ENCODE measurements around the gene CLDN15. TPM values are rescaled to one million over a fixed set of nuclear protein-coding genes. Genes with fewer than 3 reads are reported as not detected.
"Not testable (repeated sequence)": the region's sequence is repeated elsewhere in the genome, so short reads cannot be mapped to it uniquely, and the experiment has no call there.

CLDN15 gene
- total RNA-seq, 2 experiments from 2014 or later, result 12.2 to 13.7 TPM

- CTCF ChIA-PET; H3K27ac Mint-ChIP-seq; H3K4me3 Mint-ChIP-seq; intact Hi-C loops (cut with micrococcal nuclease); DNase-seq; H3K27me3 Mint-ChIP-seq; POLR2A ChIA-PET; H3K36me3 Mint-ChIP-seq; H3K9me3 Mint-ChIP-seq; H3K4me1 Mint-ChIP-seq (ENCODE audit: low read depth): not testable (repeated sequence)
These were observed 26.6 kb upstream of the CLDN15 start for GRCh38 chr7:101264102-101264706.

GRCh38 chr7:101258243-101258731 lies 20.7 kb upstream of the CLDN15 start:
- H3K27ac Mint-ChIP-seq, result no peak overlapping the region
- intact Hi-C loops (cut with micrococcal nuclease), result no loop called here
- no peak overlapping the region for H3K4me3 Mint-ChIP-seq
- H3K27me3 Mint-ChIP-seq, result peaks cover 3% of the 10 kb centered on the region
- no peaks in the 10 kb centered on the region for H3K4me1 Mint-ChIP-seq (ENCODE audit: low read depth)
- CTCF ChIA-PET, result interaction anchor here (1.2 to 1.9 kb wide), 2 partner anchors 14 to 66 kb away, joined by 3 to 5 read pairs; no protein-coding TSS in a partner anchor
- no peaks in the 10 kb centered on the region for H3K9me3 Mint-ChIP-seq
- DNase-seq, result no peak
- POLR2A ChIA-PET, result no interaction called here
- H3K36me3 Mint-ChIP-seq, result no peaks in the 10 kb centered on the region

- Mint-ChIP-seq H3K4me3 (no peak overlapping the region), H3K9me3 (no peaks in the 10 kb centered on the region), H3K4me1 (ENCODE audit: low read depth) (peaks cover 9% of the 10 kb centered on the region), H3K27me3 (peaks cover 3% of the 10 kb centered on the region), H3K36me3 (peaks cover 7% of the 10 kb centered on the region), H3K27ac (no peak overlapping the region)
- DNase-seq, result no peak
- intact Hi-C loops (cut with micrococcal nuclease), result no loop called here
- ChIA-PET CTCF (interaction anchor here (2.0 to 4.4 kb wide), 4 partner anchors 12 to 112 kb away, joined by 9 to 31 read pairs (median 10); partner anchors contain the start of gene FIS1), POLR2A (no interaction called here)
These were observed 18.2 kb upstream of the CLDN15 start for GRCh38 chr7:101255796-101256195.

GRCh38 chr7:101253199-101253598 lies 15.6 kb upstream of the CLDN15 start:
- intact Hi-C loops (cut with micrococcal nuclease), result loop anchor here (5.0 kb wide), 2 partner anchors 39 to 1751 kb away; partner anchors contain the start of genes ZKSCAN5 and ZNF394
- peaks cover 18% of the 10 kb centered on the region for H3K4me1 Mint-ChIP-seq (ENCODE audit: low read depth)
- H3K9me3 Mint-ChIP-seq, H3K27me3 Mint-ChIP-seq, H3K4me3 Mint-ChIP-seq, H3K27ac Mint-ChIP-seq, DNase-seq, H3K36me3 Mint-ChIP-seq: not testable (repeated sequence)
- ChIA-PET POLR2A (interaction anchor here (1.6 to 3.8 kb wide), 2 partner anchors 9 to 36 kb away, joined by 4 to 13 read pairs; partner anchors contain the start of genes PLOD3 and ZNHIT1), CTCF (interaction anchor here (1.3 to 4.4 kb wide), 3 partner anchors 9 to 61 kb away, joined by 5 to 31 read pairs (median 6); partner anchors contain the start of gene FIS1)

GRCh38 chr7:101251871-101252659 lies 14.5 kb upstream of the CLDN15 start:
- Mint-ChIP-seq H3K9me3 (no peaks in the 10 kb centered on the region), H3K27ac (peak overlapping the region; percentile 92), H3K36me3 (peaks cover 10% of the 10 kb centered on the region), H3K27me3 (peaks cover 3% of the 10 kb centered on the region), H3K4me3 (peak overlapping the region; percentile 95), H3K4me1 (ENCODE audit: low read depth) (peaks cover 20% of the 10 kb centered on the region)
- ChIA-PET CTCF (interaction anchor here (1.0 to 4.4 kb wide), 7 partner anchors 8 to 108 kb away, joined by 3 to 31 read pairs (median 6); partner anchors contain the start of genes FIS1, PLOD3 and ZNHIT1), POLR2A (interaction anchor here (0.6 to 3.8 kb wide), 4 partner anchors 8 to 167 kb away, joined by 3 to 13 read pairs (median 4); partner anchors contain the start of genes PLOD3, TRIM56 and ZNHIT1)
- intact Hi-C loops (cut with micrococcal nuclease), result loop anchor here (1.0 to 5.0 kb wide), 3 partner anchors 8 to 1750 kb away; partner anchors contain the start of genes ZKSCAN5 and ZNF394
- DNase-seq, result peak; percentile 99

GRCh38 chr7:101250324-101250723 lies 12.7 kb upstream of the CLDN15 start:
- Mint-ChIP-seq H3K36me3 (peaks cover 14% of the 10 kb centered on the region), H3K9me3 (no peaks in the 10 kb centered on the region), H3K4me1 (ENCODE audit: low read depth) (peaks cover 25% of the 10 kb centered on the region), H3K27me3 (no peaks in the 10 kb centered on the region), H3K4me3 (peak overlapping the region; percentile 95), H3K27ac (peak overlapping the region; percentile 71)
- POLR2A ChIA-PET, result interaction anchor here (3.8 kb wide), 1 partner anchor 33 kb away, joined by 13 read pairs; the partner anchor contains the start of genes PLOD3 and ZNHIT1
- CTCF ChIA-PET, result no interaction called here
- intact Hi-C loops (cut with micrococcal nuclease), result loop anchor here (5.0 kb wide), 2 partner anchors 42 to 1748 kb away; partner anchors contain the start of genes ZKSCAN5 and ZNF394
- peak; percentile 29 for DNase-seq

GRCh38 chr7:101248276-101248675 lies 10.7 kb upstream of the CLDN15 start:
- ChIA-PET POLR2A (no interaction called here), CTCF (no interaction called here)
- intact Hi-C loops (cut with micrococcal nuclease), result no loop called here
- Mint-ChIP-seq H3K4me3 (no peak overlapping the region), H3K4me1 (ENCODE audit: low read depth) (peaks cover 37% of the 10 kb centered on the region), H3K27ac (no peak overlapping the region), H3K27me3 (no peaks in the 10 kb centered on the region), H3K36me3 (peaks cover 20% of the 10 kb centered on the region), H3K9me3 (no peaks in the 10 kb centered on the region)
- DNase-seq, result no peak

GRCh38 chr7:101245147-101245668 lies 7.6 kb upstream of the CLDN15 start:
- intact Hi-C loops (cut with micrococcal nuclease), result loop anchor here (2.0 kb wide), 2 partner anchors 52 to 80 kb away; partner anchors contain the start of gene VGF
- Mint-ChIP-seq H3K27ac (peak overlapping the region; percentile 92), H3K9me3 (no peaks in the 10 kb centered on the region), H3K4me3 (peak overlapping the region; percentile 95), H3K27me3 (no peaks in the 10 kb centered on the region), H3K36me3 (peaks cover 20% of the 10 kb centered on the region), H3K4me1 (ENCODE audit: low read depth) (peaks cover 25% of the 10 kb centered on the region)
- DNase-seq, result no peak
- ChIA-PET POLR2A (interaction anchor here (0.7 to 2.0 kb wide), 6 partner anchors 9 to 355 kb away, joined by 3 to 26 read pairs (median 3); partner anchors contain the start of genes IFT22, PLOD3, UFSP1 and ZNHIT1), CTCF (interaction anchor here (0.9 to 3.7 kb wide), 8 partner anchors 9 to 102 kb away, joined by 3 to 62 read pairs (median 24); partner anchors contain the start of genes PLOD3 and ZNHIT1)

- DNase-seq, result peak; percentile 95
- Mint-ChIP-seq H3K4me3 (peak within 1 kb of the TSS; percentile 95), H3K27me3 (no peaks in the 10 kb centered on the region), H3K36me3 (peaks cover 22% of the 10 kb centered on the region), H3K9me3 (no peaks in the 10 kb centered on the region), H3K27ac (peak within 1 kb of the TSS; percentile 92), H3K4me1 (ENCODE audit: low read depth) (peaks cover 22% of the 10 kb centered on the region)
- CTCF ChIA-PET, result interaction anchor here (0.7 to 3.7 kb wide), 22 partner anchors 10 to 369 kb away, joined by 3 to 62 read pairs (median 4); partner anchors contain the start of genes PLOD3, SRRT, TRIM56 and ZNHIT1
- intact Hi-C loops (cut with micrococcal nuclease), result loop anchor here (1.0 to 2.0 kb wide), 4 partner anchors 8 to 80 kb away; partner anchors contain the start of genes VGF and ZNHIT1
- POLR2A ChIA-PET, result interaction anchor here (0.5 to 2.0 kb wide), 9 partner anchors 8 to 355 kb away, joined by 3 to 26 read pairs (median 3); partner anchors contain the start of genes IFT22, PLOD3, UFSP1 and ZNHIT1
These were observed 7.0 kb upstream of the CLDN15 start, which contains the start of gene FIS1 for GRCh38 chr7:101244375-101245146. Gene FIS1 (minus strand): TSS chr7:101245081. CDS start chr7:101245004, 77 bp downstream.

GRCh38 chr7:101243646-101244374 lies 6.2 kb upstream of the CLDN15 start:
- peaks cover 22% of the 10 kb centered on the region for H3K4me1 Mint-ChIP-seq (ENCODE audit: low read depth)
- H3K27me3 Mint-ChIP-seq, result no peaks in the 10 kb centered on the region
- H3K27ac Mint-ChIP-seq, result peak overlapping the region; percentile 92
- peak overlapping the region; percentile 95 for H3K4me3 Mint-ChIP-seq
- H3K36me3 Mint-ChIP-seq, result peaks cover 22% of the 10 kb centered on the region
- H3K9me3 Mint-ChIP-seq, result no peaks in the 10 kb centered on the region
- DNase-seq, result peak; percentile 24
- CTCF ChIA-PET, result interaction anchor here (0.6 to 3.7 kb wide), 23 partner anchors 10 to 369 kb away, joined by 3 to 62 read pairs (median 4); partner anchors contain the start of genes PLOD3, SRRT, TRIM56 and ZNHIT1
- POLR2A ChIA-PET, result interaction anchor here (0.7 to 2.0 kb wide), 7 partner anchors 9 to 354 kb away, joined by 3 to 26 read pairs (median 3); partner anchors contain the start of genes PLOD3, UFSP1 and ZNHIT1
- intact Hi-C loops (cut with micrococcal nuclease), result loop anchor here (1.0 to 2.0 kb wide), 4 partner anchors 8 to 79 kb away; partner anchors contain the start of genes VGF and ZNHIT1
